ENCODE measurements around the gene ABCA10.

ABCA10 gene

DNA sequence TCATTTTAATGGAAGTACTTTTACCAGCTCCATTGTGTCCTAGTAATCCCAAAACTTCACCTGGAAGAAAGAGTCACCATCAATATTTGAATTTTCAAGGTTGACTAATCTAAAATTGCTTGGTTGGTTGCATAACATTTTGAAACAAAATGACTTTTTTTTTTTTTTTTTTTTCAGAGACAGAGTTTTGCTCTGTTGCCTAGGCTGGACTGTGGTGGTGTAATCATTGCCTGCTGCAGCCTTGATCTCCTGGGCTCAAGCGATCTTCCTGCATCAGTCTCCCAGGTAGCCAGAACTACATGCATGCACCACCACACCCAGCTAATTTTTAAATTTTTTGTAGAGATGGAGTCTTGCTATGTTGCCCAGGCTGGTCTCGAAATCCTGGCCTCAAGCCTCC, 74.4 kb downstream of the ABCA10 start:
- no peak for FAIRE-seq

DNA sequence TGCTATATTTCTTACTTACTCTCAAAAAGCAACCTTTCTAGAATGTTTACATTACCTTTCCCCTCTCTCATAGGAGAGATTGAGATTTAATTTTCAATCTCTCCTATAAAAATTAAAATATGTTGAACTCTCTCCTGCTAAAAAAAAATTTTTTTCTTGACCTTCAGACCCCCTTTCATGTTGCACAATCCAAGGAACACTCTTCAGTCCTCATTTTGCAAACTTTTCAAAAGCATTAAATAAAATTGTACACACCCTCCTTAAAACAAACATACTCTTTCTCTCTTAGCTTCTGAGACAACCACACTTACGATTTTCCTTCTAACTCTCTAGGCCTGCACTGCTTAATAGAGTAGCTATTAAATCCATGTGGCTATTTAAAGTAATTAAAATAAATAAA, 78.3 kb downstream of the ABCA10 start:
- FAIRE-seq: no peak

DNA sequence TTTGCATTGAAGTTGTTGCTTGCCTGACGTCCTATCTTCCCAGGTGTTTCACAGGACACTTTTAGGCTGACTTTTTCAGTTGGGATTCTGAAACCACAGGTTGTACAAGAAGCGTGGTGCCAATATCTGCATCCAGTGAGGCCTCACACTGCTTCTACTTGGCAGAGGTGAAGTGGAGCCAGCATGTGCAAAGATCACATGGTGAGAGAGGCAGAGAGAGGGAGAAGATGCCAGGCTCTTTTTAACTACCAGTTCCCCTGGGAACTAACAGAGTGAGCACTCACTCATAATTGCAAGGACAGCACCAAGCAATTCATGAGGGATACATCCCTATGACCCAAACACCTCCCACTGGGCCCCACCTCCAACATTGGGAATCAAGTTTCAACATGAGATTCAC, 81.2 kb downstream of the ABCA10 start:
- FAIRE-seq: no peak

DNA sequence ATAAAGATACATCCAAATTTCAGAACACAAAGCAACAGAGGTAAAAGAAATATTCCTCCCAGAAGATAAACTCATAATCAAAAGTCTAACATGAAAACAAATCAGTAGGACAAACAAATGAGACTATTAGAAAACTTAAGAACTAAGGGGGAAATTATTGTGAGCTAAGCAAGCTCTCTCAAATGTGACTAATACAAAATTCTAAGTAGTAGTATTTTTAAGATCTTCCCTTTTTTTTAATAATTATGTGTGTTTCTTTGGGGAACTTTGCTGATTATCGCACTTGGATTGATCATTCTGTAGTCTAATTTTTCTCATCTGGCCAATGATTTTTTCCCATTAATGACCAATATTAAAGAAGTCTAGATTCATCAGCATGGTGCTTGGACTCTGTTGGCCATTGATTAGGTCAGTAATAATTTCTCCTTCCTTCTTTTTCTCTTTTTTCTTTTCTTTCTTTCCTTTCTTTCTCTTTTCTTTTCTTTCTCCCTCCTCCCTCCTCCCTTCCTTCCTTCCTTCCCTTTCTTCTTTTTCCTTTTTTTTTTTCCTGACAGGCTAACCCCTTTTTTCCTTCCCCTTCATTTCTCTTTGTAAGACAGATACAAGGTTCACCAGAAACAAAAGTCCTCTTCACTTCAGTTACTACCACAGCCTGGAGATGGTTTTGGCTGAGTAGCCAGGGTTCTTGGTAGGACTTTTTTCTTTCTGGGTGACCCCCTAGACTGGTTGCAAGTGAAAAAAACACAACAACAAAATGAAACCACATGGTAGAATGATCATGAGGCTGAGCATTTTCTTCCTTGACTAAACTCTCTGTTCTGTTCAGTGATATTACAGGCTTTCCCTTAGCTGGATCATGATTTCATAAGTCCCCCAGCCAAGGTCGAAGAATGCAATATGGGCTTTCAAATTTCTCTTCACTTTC, 84.0 kb downstream of the ABCA10 start:
- no peak for FAIRE-seq

DNA sequence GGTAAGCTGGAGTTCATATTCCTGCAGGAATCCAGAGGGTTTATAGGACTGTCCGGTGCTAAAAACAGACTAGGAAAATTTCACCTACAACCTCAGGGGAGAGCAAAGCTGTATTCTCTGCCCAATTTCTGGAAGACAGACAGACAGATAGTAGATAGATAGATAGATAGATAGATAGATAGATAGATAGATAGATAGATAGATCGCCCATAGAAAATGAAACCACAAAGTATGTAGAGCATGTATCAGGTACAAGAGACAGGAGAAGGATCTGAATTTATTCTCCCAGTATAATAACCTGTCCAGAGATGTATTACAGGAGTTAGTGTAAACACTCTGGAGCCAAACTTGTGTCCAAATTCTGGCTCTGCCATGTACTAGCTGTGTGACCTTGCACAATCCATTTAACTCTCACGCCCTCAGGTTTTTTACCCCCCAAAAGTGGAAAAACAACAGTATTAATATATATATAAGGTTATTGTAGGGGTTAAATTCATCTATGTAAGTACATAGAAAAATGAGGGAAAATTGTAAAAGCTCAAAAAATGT, 84.9 kb downstream of the ABCA10 start:
- no peak for FAIRE-seq

DNA sequence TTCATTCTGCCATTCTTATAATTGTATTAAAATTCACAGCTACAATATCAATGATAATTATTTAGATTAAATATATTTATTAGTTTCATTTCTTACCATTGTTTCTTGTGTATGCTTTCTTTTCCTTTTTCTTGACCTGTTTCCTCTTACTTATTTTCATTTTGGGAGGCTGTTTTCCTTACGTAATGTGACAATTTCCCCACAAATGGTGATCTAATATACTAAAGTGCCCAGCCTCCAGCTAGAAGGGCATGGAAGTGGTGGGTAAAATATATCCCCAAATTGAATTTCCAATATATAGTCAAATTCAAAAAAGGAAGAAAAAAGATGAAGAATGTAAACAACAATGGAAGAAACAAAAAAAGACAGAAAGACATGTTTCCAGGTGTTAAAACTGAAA, 85.5 kb downstream of the ABCA10 start:
- FAIRE-seq: no peak

DNA sequence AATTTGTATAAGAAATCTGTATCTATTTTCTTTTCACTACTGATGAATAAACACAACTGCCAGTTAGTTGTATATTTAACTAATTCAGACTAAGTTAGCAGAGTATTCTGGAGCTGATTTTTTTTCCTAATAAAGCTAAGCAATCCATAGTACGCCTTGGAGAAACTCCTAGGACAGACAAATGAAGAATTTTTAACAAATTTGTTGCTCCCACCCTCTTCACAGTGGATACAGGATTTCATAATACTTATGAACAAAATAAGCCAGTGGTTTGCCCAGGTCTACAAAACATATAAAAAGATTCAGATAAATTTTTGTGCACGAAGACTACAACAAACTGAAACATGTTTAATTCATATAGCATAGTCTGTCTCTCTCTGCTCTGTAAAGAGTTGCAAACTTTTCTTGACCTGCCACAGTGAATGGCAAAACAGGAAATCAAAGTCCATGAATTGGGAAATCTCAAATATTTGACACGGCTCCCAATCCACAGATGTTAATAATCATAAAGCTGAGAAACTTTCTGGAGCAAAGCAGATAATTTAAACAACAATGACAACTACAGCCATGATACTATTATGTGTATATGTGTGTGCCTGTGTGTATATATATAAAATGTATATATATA, 86.3 kb downstream of the ABCA10 start:
- no peak for FAIRE-seq

DNA sequence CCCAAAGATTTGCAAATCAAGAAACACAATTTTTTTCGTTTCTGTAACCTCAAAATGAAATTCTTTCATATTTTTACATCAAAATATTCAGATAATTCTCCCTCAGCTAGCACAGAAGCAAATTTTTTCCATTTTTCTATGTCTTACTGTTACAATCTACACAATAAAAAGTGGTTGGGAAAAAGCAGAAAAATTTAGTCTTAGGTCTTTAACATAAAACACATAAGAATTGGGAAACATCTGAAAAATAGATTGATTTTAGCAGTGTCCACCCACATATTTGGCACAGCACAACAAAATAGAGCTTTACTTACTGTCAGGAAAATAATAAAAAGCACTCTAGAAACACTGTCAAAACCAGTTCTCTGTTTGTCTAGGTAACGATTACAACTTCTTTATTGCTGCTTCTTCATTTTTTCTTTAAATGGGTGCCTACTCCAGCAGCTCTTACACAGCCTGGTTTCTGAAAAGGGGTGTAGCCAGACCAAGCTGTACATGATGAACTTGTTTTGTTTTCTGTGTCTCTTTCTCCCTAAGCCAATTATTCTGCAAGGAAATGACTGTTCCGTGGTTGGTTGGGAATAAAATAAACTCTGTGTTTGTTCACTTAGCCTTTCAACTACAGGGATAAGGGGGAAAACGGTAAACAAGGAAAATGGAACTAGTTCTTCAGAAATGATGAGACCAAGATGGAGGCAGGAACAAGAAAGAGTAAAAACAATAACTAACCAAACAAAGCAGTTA, 87.0 kb downstream of the ABCA10 start, which contains the start of gene ABCA6:
Gene ABCA6, minus strand, starts transcription at position 465 of the 744 bp plus-strand sequence. CDS start 1,192 bp downstream, outside the sequence.
- FAIRE-seq: no peak

DNA sequence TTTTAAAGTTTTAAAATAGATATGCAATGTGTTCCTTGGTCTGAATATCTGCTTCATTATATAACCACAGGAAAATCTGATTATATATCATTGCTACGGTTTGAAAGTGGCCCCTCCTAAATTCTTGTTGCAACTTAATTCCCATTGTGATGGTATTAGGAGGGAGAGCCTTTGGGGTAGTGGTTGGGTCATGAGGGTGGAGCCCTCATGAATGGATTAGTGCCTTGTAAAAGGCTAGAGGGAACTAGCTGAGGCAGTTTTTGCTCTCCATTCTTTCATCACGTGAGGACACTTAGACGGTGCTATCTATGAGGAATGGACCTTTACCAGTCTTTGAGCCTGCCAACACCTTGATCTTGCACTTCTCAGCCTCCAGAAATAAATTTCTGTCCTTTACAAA, 94.5 kb downstream of the ABCA10 start:
- no peak for FAIRE-seq

DNA sequence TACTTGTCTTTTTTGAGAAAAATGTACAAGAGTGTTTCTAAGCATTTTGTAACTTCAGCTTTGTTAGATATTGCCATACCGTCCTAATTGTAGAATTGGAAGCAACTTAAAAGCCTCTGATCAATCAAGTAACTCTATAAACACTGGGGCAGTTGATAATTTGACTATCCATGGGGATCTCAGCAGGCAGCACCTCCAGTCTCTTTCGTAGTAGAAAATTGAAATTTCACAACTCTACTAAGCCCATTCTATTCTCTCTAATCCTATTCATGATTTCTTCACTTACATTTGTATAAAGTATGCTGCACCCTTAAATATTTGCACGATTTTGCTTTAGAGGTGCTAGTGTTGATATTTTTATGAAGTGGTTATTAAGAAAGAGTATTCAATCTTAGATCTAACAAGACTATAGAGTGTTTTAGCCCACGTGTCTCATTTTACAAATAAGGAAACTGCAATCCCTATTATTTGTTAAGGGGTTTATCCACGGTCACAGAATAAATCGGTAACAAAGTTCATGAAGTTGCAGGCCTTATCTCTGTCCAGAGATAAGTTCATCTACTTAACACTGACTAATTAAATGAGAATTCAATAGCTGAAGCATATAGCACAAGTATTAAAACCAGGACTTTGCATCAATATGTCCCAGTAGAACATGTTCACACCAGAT, 97.9 kb downstream of the ABCA10 start:
- no peak for FAIRE-seq

DNA sequence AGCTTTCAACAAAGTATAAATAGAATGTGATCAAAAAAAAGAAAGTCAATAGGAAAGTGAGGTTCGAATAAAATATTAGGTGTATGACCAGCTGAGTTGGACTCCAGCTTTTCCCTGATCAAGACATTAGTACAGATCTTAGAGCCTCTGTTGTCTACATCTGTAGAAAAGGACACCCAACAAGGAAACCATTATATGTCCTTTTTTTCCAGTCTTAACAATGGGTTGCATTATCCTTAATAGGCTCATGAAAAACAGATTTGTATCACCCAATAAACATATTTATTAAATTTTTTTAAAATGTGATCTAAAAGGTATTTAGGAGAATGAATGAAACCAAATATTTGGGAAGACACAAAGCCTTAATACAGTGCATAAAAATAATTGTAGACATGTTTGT, 105.0 kb downstream of the ABCA10 start:
- no peak for FAIRE-seq

DNA sequence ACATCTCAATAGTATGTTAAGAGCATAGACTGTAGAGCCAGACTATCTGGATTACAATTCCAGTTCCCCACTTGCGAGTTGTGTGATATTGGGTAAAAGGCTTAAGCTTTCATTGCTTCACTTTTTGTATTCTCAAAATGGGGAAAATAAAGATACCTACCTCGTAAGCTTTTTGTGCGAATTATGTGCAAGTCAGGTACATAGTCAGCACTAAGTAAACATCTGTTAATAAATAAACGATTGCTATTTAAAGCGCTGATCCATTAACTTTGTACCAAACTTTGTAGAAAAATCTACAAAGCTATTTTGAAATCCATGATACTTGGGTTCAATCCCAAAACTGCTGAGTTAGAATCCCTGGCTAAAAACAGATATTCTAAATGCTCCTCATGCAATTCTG, 106.6 kb downstream of the ABCA10 start:
- no peak for FAIRE-seq

DNA sequence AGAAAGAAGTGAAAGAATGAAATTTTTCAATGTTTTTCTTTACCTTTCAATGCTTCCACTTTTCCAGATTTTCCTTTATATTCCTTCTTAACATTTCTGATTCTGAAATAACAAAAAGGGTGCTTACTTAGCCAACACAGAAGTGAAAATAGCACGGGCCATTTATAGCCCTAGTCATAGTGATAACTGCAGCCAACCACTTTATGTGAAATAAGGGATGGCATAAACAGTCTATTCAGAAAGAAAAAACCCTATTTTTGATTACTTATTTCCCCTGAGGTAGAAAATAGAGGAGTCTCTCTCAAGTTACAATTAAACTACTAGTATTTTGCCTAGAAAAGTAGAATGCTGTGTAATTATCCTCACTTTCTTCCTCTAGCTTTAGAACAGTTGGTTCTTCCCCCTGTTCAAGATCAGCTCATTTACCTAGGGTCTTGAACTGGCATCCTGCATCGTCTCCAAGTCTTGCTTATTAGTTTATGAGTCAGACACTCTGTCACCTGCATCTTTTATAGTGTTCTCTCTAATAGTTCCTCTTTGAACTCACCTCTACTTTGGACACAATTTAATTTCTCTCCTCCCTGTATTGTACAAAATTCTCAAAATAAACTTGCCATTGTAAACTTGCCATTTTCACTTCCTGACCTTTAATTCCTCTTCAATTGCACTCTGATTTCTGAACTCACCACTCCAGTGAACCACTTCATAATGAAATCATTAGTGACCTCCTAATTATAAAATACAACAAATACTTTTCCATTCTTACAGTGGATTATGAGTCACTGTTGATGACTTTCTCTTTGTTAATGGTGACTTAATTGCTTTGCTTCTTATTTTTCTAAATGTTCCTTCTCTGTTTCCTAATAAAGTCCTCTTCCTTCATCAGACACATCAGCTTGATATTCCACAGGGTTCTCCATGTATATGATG, 110.5 kb downstream of the ABCA10 start:
- no peak for FAIRE-seq

DNA sequence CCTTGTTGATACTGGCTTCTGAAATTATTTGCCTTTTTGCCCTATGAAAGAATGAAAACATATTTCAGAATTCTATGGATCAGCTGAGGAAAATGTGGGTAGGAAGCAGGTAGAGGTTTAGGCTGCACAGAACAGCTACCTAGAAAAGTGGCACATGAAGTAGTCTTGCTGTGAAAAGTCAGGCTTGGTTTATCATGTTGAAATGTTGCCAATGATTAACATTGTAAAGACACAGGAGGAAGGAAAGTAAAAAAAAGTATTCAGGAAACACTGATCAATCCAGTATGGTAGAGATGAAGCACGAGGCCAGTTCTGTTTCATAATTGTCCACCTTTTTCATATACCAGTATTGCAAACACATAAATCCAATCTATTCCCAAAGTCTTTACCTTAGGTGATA, 116.8 kb downstream of the ABCA10 start:
- FAIRE-seq: no peak

DNA sequence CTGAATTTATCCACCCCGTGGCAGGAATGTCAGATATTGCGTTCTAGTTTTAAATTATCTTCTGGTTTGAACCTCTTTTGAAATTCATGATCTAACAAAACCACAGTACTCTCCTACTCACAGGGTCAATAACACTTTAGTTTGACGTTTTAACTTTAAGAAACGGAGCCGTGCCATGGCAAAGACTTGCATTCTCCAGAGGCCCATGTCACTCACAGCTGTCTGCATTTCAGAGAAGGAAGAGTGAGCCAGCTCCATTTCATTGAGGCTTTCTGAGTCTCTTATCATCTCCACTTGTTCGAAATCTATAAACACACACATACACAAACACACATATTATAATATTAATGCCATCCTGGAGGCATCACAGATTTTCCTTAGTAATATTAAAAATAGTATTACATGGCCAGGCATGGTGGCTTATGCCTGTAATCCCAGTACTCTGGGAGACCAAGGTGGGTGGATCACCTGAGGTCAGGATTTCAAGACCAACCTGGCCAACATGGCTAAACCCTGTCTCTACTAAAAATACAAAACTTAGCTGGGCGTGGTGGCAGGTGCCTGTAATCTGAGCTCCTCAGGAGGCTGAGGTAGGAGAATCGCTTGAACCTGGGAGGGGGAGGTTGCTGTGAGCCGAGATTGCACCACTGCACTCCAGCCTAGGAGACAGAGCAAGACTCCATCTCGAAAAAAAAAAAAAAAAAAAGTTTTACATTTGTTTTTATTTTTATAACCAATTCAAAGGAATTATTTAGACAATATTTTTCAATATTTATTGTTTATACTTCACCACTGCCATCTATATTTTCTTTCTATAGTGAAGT, 122.5 kb downstream of the ABCA10 start:
- no peak for FAIRE-seq

DNA sequence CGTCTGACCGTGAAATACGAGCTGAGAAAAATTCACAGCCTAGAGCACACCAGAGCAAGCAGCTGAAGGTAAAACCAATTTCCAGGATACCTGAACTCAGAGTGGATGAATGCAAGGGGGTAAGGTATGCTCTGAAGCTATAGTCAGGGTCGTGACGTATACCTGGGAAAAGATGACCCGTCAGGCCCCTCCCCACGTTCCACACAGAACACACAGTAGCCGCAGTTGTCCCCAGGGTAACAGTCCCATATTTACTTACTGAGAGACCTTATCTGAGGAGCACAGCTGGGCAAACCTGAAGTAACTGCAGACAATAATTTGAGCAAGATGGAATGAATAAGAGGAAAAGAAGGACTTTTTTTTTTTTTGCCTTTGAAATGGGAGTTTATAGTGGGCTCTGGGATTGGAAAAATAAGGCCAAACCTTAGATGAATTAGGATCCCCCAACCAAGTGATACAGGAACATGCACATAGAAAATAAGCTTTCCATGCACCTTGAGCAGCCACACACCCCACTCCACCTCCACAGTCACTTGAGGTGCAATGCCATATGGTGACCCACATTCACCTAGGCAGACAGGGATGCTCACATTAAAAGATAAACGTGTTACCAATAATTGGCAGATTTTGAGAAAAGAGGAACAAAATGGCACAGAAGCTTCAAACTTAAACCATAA, 124.9 kb downstream of the ABCA10 start:
- no peak for FAIRE-seq

DNA sequence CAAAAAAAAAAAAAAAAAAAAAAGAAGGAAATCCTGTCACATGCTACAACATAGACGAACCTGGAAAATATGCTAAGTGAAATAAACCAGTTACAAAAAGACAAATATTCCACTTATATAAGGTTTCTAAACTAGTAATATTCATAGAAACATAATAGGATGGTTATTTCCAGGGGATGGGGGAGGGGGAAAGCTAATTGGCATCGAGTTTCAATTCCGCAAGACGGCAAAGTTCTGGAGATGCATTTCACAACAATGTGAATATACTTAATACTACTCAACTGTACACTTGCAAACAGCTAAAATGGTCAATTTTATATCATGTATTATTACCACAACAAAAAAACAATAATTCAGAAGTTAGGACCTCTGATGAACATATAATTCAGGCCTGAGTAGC, 130.0 kb downstream of the ABCA10 start:
- no peak for FAIRE-seq

Measured in colon (tissue), 2 donors.